Iris pigment epithelial cell (primary cell): ENCODE results near the gene BACH2.

Experiments
- DNase-seq: peaks from one replicate; pipeline ENCODE4 v3.0.0-alpha.2; 2011; ENCODE audit warnings: low read depth

BACH2 gene

GRCh38 chr6:90237350-90237990 is 59.2 kb downstream of the BACH2 start:
- no peak for DNase-seq

GRCh38 chr6:90233994-90234393 is 62.6 kb downstream of the BACH2 start:
- no peak for DNase-seq

GRCh38 chr6:90233213-90233612 is 63.4 kb downstream of the BACH2 start:
- no peak for DNase-seq

GRCh38 chr6:90231798-90232197 is 64.8 kb downstream of the BACH2 start:
- no peak for DNase-seq

GRCh38 chr6:90231308-90231707 is 65.3 kb downstream of the BACH2 start:
- no peak for DNase-seq

- peak; percentile 23 for DNase-seq
These were observed 66.0 kb downstream of the BACH2 start for GRCh38 chr6:90230548-90231215.

GRCh38 chr6:90229331-90230010 is 67.2 kb downstream of the BACH2 start:
- no peak for DNase-seq

- no peak for DNase-seq
These were observed 69.0 kb downstream of the BACH2 start for GRCh38 chr6:90227673-90228072.

- DNase-seq, result no peak
These were observed 69.4 kb downstream of the BACH2 start for GRCh38 chr6:90227213-90227612.

- DNase-seq, result peak; percentile 49
These were observed 70.4 kb downstream of the BACH2 start for GRCh38 chr6:90226257-90226656.

- no peak for DNase-seq
These were observed 72.4 kb downstream of the BACH2 start for GRCh38 chr6:90224196-90224595.

GRCh38 chr6:90222724-90223198 is 73.9 kb downstream of the BACH2 start:
- DNase-seq, result no peak

GRCh38 chr6:90222008-90222407 is 74.6 kb downstream of the BACH2 start:
- DNase-seq, result no peak

GRCh38 chr6:90221403-90221802 is 75.2 kb downstream of the BACH2 start:
- no peak for DNase-seq

GRCh38 chr6:90220273-90220672 is 76.4 kb downstream of the BACH2 start:
- DNase-seq, result no peak

GRCh38 chr6:90219209-90219985 is 77.2 kb downstream of the BACH2 start:
- peak; percentile 81 for DNase-seq

GRCh38 chr6:90218959-90219208 is 77.8 kb downstream of the BACH2 start:
- DNase-seq, result no peak

GRCh38 chr6:90217506-90218127 is 79.0 kb downstream of the BACH2 start:
- peak; percentile 75 for DNase-seq

GRCh38 chr6:90216072-90216977 is 80.3 kb downstream of the BACH2 start:
- peak; percentile 52 for DNase-seq

GRCh38 chr6:90214966-90215365 is 81.7 kb downstream of the BACH2 start:
- no peak for DNase-seq

- DNase-seq, result no peak
These were observed 82.2 kb downstream of the BACH2 start for GRCh38 chr6:90214461-90214860.
